Dedifferentiated amniotic fluid mesenchymal stem cell (primary cell): ENCODE results near the gene CASP7.
A peak's percentile ranks its signal among the peaks of the same experiment; 100 is the strongest.

Source experiments
- DNase-seq: peaks from one replicate; pipeline ENCODE4 v3.0.0-alpha.2; 2016; ENCODE audit errors: extremely low spot score

The CASP7 gene

GRCh38 chr10:113666682-113667252, 12.9 kb upstream of the CASP7 start:
- DNase-seq = peak; percentile 14

- DNase-seq = peak; percentile 29
Measured at GRCh38 chr10:113680190-113681111, 739 bp downstream of the CASP7 start.

- no peak for DNase-seq
Measured at GRCh38 chr10:113681533-113682470, 2.1 kb downstream of the CASP7 start.

DNA sequence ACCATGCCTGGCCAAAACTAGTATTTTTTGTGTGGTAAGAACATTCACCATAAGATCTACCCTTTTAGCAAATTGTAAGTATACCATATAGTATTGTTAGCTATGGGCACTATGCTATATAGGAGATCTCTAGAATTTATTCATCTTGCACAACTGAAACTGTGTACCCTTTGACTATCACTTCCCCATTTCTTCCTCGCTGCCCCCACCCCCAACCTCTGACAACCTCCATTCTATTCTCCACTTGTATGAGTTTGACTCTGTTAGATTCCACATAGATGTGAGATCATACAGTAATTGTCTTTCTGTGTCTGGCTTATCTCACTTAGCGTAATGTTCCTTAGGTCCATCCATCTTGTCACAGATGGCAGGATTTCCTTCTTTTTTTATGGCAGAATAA, 3.6 kb downstream of the CASP7 start:
- DNase-seq = no peak

- no peak for DNase-seq
Measured at GRCh38 chr10:113686028-113686427, 6.3 kb downstream of the CASP7 start.

GRCh38 chr10:113687037-113687436, 7.3 kb downstream of the CASP7 start:
- DNase-seq = no peak

GRCh38 chr10:113689057-113689456, 9.3 kb downstream of the CASP7 start:
- DNase-seq = no peak

DNA sequence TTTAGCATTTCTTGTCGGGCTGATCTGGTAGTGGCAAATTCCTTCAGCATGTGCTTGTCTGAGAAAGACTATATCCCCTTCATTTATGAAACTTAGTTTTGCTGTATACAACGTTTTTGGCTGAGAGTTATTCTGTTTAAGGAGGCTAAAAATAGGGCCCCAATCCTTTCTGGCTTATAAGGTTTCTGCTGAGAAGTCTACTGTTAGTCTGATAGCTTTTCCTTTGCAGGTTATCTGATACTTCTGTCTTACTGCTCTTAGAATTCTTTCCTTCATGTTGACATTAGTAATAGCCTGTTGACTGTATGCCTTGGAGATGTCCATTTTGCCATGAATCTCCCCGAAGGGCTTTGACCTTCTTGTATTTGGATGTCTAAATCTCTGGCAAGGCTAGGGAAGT, 9.9 kb downstream of the CASP7 start:
- no peak for DNase-seq

GRCh38 chr10:113690749-113691148, 11.0 kb downstream of the CASP7 start:
- DNase-seq = no peak

DNA sequence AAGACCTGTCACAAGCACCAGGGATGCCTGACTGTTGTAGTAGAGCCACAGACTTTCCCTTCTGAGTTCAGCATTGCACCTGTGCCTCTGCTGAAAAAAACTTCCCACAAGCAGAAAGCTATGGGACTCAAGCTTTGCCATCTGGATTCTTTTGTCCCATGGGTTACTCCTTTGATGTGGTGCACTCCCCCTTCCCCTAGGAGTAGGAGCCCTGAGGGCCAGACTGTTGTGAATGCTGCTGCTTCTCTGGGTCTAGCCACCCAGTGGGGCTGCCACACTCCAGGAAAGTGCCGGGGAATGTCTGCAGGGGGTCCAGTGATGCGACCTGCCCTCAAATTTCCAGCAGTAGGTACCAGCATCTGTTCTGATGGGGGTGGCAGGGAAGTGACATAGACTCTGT, 11.7 kb downstream of the CASP7 start:
- no peak for DNase-seq

- DNase-seq = no peak
Measured at GRCh38 chr10:113692271-113692670, 12.6 kb downstream of the CASP7 start.

GRCh38 chr10:113693348-113693747, 13.6 kb downstream of the CASP7 start:
- no peak for DNase-seq

GRCh38 chr10:113695691-113696090, 16.0 kb downstream of the CASP7 start:
- no peak for DNase-seq

GRCh38 chr10:113697595-113697994, 17.9 kb downstream of the CASP7 start:
- no peak for DNase-seq

DNA sequence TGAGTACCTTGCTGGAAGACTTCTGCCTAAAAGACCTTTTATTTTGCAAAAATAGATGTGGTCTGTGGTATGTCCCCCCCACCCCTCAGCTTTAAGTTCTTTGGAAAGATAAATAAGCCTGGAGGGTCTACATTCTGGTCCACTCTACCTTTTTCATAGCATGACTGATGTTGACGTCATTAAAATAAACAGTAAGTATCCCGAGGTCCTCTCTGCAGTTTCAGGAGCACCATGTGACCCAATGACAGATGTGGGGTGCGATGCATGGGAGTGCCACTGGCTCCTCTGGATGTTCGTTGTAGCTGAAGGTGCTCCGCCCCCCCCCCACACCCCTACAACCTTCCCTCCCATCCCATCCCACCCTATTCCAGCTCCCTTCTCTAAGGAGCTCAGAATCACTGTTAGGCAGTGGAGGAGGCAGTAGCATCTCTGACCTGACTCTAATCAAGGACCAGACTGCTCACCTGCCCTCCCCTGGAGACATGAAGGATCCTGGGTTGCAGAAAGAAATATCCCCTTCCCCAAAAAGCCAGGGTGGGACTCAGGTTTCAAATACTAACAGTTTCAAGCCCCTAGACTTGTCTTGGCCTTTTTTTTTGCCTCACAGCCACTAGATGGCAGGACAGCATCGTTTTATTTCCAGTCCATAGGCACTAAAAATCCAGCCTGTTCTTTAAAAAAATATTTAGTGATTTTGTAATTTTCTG, 25.1 kb downstream of the CASP7 start:
- DNase-seq = peak; percentile 56

DNA sequence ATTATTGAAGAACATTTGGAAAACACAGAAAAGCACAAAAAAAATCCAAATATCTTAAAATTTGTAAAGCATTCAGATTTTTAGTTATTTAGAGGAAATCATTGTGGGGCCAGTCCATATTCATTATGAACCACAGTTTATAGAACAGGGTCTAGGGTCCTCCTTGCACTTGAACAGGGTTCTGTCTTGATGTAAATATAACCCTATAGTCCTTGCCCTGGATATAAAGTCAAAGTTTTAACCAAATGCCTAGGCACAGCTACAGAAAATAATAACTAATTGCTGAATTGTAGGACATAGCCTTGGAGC, 25.6 kb downstream of the CASP7 start:
- no peak for DNase-seq

GRCh38 chr10:113706623-113707022, 26.9 kb downstream of the CASP7 start:
- no peak for DNase-seq

- DNase-seq = no peak
Measured at GRCh38 chr10:113708640-113709039, 28.9 kb downstream of the CASP7 start.

GRCh38 chr10:113709221-113709838, 29.6 kb downstream of the CASP7 start:
- peak; percentile 73 for DNase-seq

GRCh38 chr10:113711142-113711541, 31.4 kb downstream of the CASP7 start:
- no peak for DNase-seq

DNA sequence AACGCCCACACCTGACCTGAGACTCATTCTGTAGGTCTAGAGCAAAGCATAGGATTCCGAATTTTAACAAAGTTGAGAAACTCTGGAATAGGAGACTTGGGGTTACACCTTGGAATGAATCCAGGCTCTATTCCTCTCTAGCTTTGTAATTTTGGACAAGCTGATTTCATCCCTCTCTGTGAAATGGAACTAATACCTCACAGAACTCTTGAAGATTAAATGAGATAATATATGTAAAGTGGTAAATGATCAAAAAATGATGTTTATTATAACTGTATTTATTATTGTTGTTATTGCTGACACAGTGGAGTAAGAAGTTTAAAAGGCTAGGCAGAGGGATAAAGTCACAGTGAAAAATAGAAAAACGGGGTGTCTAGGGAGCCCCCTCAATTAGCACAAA, 32.3 kb downstream of the CASP7 start:
- DNase-seq = no peak
